LNCAP (cell line): ENCODE measurements around the gene CORIN.

ENCODE experiments used
- TF ChIP-seq, protein P1 (sequence below): fragments of 450-650 bp; IDR thresholded peaks from 2 replicates; pipeline ENCODE4 v1.5.1; 2017; ENCODE audit warnings: mild to moderate bottlenecking

CORIN gene

DNA sequence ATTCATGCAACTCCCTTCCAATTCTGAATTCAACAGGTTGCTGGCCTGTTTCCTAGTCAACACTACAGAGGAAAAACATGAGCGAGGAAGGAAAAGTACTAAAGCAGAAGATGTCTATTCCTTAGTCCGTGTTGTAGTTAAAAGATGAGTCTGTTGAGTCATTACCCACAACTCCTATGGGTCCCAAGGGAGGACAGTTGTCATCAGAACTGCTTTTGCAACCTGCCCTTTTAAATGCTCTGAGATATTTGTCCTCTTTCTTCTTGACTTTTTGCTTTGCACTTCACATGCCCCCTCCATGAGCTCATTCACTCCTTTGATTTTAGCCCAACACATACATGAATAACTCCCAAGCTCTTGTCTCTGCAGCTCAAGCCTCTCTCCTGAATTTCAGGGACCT lies 119.2 kb downstream of the CORIN start:
- TF ChIP-seq, protein P1, sequence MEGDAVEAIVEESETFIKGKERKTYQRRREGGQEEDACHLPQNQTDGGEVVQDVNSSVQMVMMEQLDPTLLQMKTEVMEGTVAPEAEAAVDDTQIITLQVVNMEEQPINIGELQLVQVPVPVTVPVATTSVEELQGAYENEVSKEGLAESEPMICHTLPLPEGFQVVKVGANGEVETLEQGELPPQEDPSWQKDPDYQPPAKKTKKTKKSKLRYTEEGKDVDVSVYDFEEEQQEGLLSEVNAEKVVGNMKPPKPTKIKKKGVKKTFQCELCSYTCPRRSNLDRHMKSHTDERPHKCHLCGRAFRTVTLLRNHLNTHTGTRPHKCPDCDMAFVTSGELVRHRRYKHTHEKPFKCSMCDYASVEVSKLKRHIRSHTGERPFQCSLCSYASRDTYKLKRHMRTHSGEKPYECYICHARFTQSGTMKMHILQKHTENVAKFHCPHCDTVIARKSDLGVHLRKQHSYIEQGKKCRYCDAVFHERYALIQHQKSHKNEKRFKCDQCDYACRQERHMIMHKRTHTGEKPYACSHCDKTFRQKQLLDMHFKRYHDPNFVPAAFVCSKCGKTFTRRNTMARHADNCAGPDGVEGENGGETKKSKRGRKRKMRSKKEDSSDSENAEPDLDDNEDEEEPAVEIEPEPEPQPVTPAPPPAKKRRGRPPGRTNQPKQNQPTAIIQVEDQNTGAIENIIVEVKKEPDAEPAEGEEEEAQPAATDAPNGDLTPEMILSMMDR, result no peak

DNA sequence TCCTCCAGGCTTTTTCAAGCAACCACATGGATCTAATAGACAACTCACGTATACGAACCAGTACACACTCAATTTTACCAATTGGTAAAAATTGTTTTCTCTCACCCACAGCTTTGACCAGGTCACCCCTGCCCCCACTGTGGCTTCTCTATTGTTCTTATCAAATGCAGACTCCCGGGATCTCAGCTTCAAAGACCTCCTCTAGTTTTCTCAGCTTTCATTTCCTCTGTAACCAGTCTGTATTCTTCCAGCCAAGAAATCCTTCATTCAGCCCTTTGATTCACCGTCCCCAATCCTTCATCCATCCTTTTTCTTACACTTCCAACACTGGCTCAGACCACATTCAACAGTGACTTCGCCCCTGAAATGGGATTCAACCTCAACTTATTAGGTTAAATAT lies 120.7 kb downstream of the CORIN start:
- TF ChIP-seq, protein P1, result no peak

- TF ChIP-seq, protein P1, result no peak
Observed at GRCh38 chr4:47715716-47716416, 122.0 kb downstream of the CORIN start.

DNA sequence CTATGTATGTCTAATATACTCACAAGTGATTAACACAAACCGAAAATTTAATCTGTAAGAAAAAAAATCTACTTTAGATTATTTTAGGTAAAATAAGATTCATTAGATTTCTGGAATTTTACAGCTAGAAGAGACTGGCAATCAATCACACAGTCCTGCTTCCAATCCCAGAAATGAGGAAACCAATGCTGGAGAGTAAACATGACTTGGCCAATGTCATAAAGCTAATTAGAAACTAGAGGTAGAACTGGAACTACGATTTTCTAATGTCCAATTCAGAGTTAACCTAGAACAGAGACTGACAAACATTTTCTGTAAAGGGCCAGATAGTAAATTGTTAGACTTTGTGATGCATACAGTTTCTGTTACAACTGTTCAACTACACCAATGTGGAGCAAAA lies 123.6 kb downstream of the CORIN start:
- TF ChIP-seq, protein P1, result no peak

DNA sequence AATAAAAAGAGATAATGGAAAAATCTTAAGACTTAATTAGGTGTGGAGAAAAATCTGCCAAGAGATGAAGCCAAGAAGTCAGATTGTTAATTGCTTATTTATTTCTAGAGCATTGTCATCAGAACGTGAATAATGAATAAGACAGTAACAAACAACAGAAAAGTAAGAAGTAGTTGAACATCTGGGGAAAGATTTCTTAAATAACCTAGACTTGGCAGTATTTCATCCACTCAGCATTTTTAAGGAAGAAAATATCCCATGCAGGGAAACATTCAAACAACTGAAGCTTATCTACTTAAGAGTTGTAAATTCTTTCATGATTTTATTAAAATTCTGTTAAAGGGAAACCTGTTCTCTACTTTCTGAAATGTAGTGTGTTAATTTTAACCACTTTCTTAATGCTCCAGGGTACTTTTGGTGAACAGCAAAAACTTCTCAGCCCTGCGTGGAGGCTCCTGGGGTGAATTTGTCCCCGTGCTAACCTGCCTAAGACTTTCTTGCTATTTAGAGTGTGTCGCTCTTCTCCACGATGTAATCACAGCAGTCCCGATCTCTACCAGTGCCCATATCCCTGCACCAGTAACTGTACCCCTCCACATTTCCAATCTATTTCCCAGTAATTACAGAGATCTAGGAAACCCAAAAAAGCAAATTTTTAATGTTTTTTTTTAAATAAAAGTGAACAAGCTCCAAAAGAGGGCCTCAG lies 124.6 kb downstream of the CORIN start:
- TF ChIP-seq, protein P1, result no peak

- TF ChIP-seq, protein P1, result no peak
Observed at GRCh38 chr4:47711646-47712045, 126.2 kb downstream of the CORIN start.

DNA sequence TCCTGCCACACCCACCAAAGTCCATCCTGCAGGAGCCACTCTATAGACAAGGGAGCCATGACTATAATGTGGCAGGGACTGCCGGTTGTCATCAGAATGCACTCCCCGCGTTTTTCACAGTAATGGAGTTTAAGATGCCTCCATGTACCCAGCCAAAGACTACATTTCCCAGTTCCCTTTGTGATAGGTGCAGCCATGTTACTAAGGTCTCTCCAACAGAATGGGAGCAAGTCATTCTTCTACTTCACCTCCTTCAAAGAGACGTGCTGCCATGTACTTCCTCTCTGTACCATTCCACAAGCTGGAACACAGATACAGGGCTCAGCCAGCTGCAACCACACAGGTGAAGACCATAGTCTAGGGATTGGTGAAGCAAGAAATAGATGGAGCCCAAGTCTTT lies 126.7 kb downstream of the CORIN start:
- TF ChIP-seq, protein P1, result no peak
